OCI-LY1 (cell line): Measurements from ENCODE around the gene PIH1D1.

Experiments used
- CTCF ChIP-seq: fragments of 200-600 bp; sonication (generic), shearing (Covaris generic); IDR thresholded peaks from 2 replicates; pipeline ENCODE4 v1.5.1; 2017; ENCODE audit warnings: mild to moderate bottlenecking, antibody characterized with exemption, low read length, moderate library complexity, mixed read lengths
- EZH2 ChIP-seq: fragments of 200-600 bp; sonication (generic), shearing (Covaris generic); IDR thresholded peaks from 2 replicates; pipeline ENCODE4 v1.8.0; 2017; ENCODE audit warnings: borderline replicate concordance, mixed run types, mild to moderate bottlenecking, antibody characterized with exemption, low read length, moderate library complexity, mixed read lengths

- TF ChIP-seq CTCF (no peak), EZH2 (no peak)
Observed at GRCh38 chr19:49492573-49493405, 41.2 kb upstream of the PIH1D1 start.
